Activated CD8-positive, alpha-beta memory T cell treated with anti-CD3 and anti-CD28 coated beads, Interleukin-2, amount 10 ng/mL, durations not matched to agents 7 days and 5 days (primary cell): ENCODE data around the gene ST8SIA6. TPM values are rescaled to one million over a fixed set of nuclear protein-coding genes. Genes with fewer than 3 reads are reported as not detected.

Experiments used
- ATAC-seq: fragments of 150-1000 bp; cut with Tn5 transposase; one replicate; pipeline ENCODE4 v1.10.0; 2021; ENCODE audit warnings: moderate library complexity
- CTCF ChIA-PET: fragments of 350-600 bp; sonication (Branson Sonifier 250); formaldehyde crosslinking; loops from one replicate; lab custom pipeline; 2021; ENCODE audit warnings: antibody characterized with exemption; lab: Charles Lee
- DNase-seq: peaks from one replicate; pipeline ENCODE4 v3.0.0-alpha.2; 2020
- H3K27ac Mint-ChIP-seq: one replicate; pipeline ENCODE4 v1.8.0; 2021; ENCODE audit warnings: mild to moderate bottlenecking, mixed read lengths
- H3K27me3 Mint-ChIP-seq: one replicate; pipeline ENCODE4 v1.8.0; 2021; ENCODE audit warnings: mixed read lengths
- H3K36me3 Mint-ChIP-seq: one replicate; pipeline ENCODE4 v1.8.0; 2021; ENCODE audit warnings: mild to moderate bottlenecking, mixed read lengths
- H3K4me1 Mint-ChIP-seq: one replicate; pipeline ENCODE4 v1.8.0; 2021; ENCODE audit warnings: mixed read lengths
- H3K4me3 Mint-ChIP-seq: one replicate; pipeline ENCODE4 v1.8.0; 2021; ENCODE audit warnings: mild to moderate bottlenecking, moderate library complexity, mixed read lengths
- H3K9me3 Mint-ChIP-seq: one replicate; pipeline ENCODE4 v1.8.0; 2022; ENCODE audit warnings: low read depth, mixed read lengths
- total RNA-seq, 2 experiments: library from RNA; stranded (reverse); gene quantifications; one replicate each; pipeline ENCODE4 v1.2.3, GENCODE V29; 2021

The ST8SIA6 gene
- total RNA-seq, 2 experiments from 2014 or later = not detected

DNA sequence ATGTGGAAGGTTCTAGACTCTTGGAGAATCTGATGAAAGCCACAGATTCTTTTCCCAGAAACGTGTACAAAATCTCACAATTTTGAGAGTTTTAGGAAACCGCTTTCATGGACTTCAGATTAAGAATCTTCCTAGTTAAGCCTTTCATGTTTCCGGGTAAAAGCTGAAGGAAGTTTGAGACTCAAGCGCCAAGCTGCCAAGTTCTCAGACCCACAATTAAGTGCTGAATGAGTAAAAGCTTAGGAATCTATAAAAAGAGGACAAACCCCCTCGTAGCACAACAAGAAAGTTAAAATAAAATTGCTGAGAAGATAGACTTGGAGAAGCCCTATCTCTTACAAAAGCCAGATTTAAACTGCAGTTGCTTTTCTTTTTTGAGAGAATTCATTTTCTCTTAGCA lies 99.6 kb downstream of the ST8SIA6 start:
- Mint-ChIP-seq H3K9me3 (no peaks in the 10 kb centered on the region), H3K4me3 (no peak overlapping the region), H3K27ac (no peak overlapping the region), H3K4me1 (no peaks in the 10 kb centered on the region), H3K27me3 (peaks cover 34% of the 10 kb centered on the region), H3K36me3 (no peaks in the 10 kb centered on the region)
- DNase-seq (no peak), ATAC-seq (no peak)
- CTCF ChIA-PET = no interaction called here

DNA sequence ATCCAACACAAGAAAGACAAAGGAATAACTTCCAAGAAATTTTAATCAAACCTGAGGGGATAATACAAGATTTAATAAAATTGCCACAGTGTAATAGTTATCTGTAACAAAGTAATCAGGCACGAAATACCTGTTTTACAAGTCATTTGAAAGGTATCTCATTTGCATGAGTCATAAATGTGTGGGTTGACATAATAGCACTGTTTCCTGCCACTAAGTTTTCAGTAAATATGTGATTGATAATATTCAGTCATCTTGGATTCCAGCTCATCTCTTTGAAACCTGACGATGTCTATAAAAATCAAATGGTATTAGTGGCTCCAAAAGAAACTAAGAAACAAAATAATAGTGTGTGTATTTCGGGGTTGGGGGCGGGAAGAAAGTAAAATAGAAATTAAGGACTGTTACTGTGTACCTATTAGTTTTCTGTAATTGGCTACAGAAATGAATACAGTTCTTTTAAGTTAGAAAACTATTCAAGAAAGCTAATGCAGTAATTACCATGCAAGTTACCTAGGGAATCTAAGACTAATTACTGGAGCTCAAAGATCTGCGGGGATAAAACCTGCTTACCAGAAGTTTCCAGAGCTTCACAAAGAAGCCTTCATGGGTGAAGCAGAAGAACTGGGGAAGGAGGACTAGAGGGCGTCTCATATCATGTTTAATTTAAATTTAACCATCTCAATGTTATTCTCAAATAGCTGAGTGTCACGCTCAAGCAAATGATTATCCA lies 100.7 kb downstream of the ST8SIA6 start:
- CTCF ChIA-PET = no interaction called here
- Mint-ChIP-seq H3K36me3 (no peaks in the 10 kb centered on the region), H3K27me3 (peaks cover 34% of the 10 kb centered on the region), H3K4me1 (no peaks in the 10 kb centered on the region), H3K27ac (no peak overlapping the region), H3K9me3 (no peaks in the 10 kb centered on the region), H3K4me3 (no peak overlapping the region)
- DNase-seq = no peak
- ATAC-seq = no peak

DNA sequence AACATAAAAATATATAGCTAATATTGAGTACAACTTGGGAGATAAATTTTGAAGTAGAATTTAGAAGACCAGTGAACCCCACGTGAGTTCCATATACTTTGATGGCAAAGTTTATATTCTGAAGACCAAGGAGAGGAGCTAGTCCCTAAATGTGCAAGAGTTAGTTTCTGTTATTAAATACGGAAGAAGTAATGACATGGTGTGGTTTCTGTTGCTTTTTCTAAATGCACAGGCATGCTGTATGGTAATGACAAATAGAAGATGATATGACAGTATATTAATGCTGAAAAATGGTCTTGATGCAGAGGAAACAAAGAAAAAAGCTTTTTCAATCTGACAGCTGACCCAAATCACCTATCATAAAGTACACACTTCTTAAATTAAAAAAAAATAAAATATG lies 101.8 kb downstream of the ST8SIA6 start:
- Mint-ChIP-seq H3K27ac (no peak overlapping the region), H3K27me3 (peaks cover 25% of the 10 kb centered on the region), H3K4me1 (no peaks in the 10 kb centered on the region), H3K36me3 (no peaks in the 10 kb centered on the region), H3K4me3 (no peak overlapping the region), H3K9me3 (no peaks in the 10 kb centered on the region)
- DNase-seq (no peak), ATAC-seq (no peak)
- CTCF ChIA-PET = interaction anchor here (0.8 to 1.5 kb wide), 2 partner anchors 9 to 12 kb away, joined by 3 to 4 read pairs; no protein-coding TSS in a partner anchor

DNA sequence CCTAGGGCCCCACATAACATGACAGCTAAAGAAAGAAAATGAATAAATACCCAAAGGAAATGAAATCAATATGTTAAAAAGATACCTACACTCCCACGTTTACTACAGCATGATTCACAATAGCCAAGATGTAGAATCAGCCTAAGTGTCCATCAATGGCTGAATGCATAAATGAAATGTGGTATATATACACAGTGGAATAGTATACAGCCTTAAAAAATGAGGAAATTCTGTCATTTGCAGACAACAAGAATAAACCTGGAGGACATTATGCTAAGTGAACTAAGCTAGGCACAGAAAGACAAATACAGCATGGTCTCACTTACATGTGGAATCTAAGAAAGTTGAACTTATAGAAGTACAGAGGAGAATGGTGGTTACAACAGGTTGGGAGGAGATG lies 102.9 kb downstream of the ST8SIA6 start:
- CTCF ChIA-PET = interaction anchor here (1.5 kb wide), 1 partner anchor 11 kb away, joined by 4 read pairs; no protein-coding TSS in a partner anchor
- H3K27ac Mint-ChIP-seq = no peak overlapping the region
- DNase-seq = no peak
- H3K4me1 Mint-ChIP-seq = no peaks in the 10 kb centered on the region
- no peak overlapping the region for H3K4me3 Mint-ChIP-seq
- H3K9me3 Mint-ChIP-seq = no peaks in the 10 kb centered on the region
- H3K36me3 Mint-ChIP-seq = no peaks in the 10 kb centered on the region
- no peak for ATAC-seq
- peaks cover 23% of the 10 kb centered on the region for H3K27me3 Mint-ChIP-seq

DNA sequence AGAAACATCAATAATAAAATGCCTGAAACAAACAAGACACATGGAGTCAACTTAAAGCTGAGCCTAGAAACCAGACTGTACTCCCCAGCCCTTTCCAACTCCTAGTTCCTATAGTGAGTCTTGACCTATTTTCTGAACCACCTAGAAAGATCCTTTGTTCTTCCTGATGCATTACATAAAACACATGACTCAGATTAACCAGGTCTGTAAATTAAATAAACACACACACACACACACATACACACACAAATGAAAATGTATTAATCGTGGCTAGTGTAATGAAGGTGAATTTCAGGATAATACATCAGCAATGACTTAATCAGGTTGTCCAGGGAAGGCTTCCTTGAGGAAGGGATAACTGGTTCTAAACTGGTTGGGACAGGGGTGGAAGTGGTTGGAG lies 104.7 kb downstream of the ST8SIA6 start:
- CTCF ChIA-PET = no interaction called here
- no peaks in the 10 kb centered on the region for H3K9me3 Mint-ChIP-seq
- no peak for ATAC-seq
- no peaks in the 10 kb centered on the region for H3K36me3 Mint-ChIP-seq
- H3K27me3 Mint-ChIP-seq = peaks cover 18% of the 10 kb centered on the region
- no peaks in the 10 kb centered on the region for H3K4me1 Mint-ChIP-seq
- no peak overlapping the region for H3K4me3 Mint-ChIP-seq
- H3K27ac Mint-ChIP-seq = no peak overlapping the region
- DNase-seq = no peak

DNA sequence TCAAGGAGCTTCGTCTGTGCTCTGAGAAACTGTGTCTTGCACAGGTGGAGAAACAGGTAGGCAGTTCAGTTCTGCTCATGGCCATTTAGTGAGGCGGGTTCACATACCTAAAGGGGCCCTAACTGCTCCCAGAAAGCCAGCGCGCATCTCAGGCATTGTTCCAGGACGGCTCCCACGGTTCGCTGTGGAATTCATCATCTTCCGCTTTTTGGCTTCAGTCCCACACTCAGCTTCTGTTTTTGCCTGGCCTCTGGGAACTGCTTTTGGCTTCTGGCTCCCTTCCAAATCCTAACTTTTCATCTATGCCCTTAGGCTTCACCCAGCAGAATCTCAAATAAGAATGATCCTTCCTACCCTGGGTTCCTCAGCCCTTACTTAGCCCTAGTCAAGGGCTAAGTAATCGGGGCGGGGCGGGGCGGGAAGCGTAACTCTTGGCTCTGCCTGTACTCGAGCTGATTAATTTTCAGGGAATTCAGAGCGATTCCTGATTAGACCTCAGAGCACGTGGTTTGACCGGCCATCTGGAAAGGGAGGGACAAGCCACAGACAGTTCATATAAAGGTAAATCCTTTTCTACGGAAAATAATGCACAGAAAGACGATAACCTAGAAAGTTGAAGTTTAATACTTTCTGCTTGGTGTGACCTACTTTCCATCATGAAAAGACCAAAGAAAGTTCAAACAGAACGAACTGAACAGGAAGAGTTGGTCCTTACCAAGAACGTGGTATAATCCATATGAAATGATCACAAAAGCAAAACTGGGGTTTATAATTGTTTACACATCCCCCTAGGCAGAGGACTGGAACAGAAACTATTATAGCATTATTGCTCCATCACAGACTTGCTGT lies 105.7 kb downstream of the ST8SIA6 start:
- ATAC-seq (no peak), DNase-seq (no peak)
- CTCF ChIA-PET = no interaction called here
- Mint-ChIP-seq H3K9me3 (no peaks in the 10 kb centered on the region), H3K27ac (no peak overlapping the region), H3K4me1 (no peaks in the 10 kb centered on the region), H3K4me3 (no peak overlapping the region), H3K36me3 (no peaks in the 10 kb centered on the region), H3K27me3 (peaks cover 11% of the 10 kb centered on the region)

DNA sequence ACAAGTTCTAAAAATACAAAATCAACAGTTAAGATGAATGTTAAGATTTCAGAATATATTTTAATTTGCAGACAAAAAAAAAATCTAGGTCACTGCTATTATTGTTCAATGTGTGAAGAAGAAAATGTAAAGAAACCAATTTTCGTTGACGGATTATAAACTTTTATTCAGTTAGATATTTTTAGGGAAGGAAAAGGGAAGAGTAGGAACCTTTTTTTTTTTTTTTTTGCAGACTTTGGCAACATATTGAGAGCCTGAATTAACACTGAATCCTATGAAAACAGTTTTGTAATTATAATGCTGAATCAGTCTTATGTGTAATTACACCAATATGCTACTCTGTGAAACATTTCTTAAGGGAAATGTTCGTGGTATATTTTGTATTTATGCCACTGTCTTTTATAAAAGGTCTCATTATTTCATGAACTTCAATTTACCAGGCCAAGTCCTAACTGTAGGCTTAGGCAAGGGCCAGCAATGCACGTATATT lies 106.3 kb downstream of the ST8SIA6 start:
- no peak for DNase-seq
- no peak overlapping the region for H3K4me3 Mint-ChIP-seq
- no peaks in the 10 kb centered on the region for H3K4me1 Mint-ChIP-seq
- no peak for ATAC-seq
- no peaks in the 10 kb centered on the region for H3K9me3 Mint-ChIP-seq
- H3K27me3 Mint-ChIP-seq = peaks cover 5% of the 10 kb centered on the region
- H3K27ac Mint-ChIP-seq = no peak overlapping the region
- H3K36me3 Mint-ChIP-seq = no peaks in the 10 kb centered on the region
- CTCF ChIA-PET = no interaction called here

DNA sequence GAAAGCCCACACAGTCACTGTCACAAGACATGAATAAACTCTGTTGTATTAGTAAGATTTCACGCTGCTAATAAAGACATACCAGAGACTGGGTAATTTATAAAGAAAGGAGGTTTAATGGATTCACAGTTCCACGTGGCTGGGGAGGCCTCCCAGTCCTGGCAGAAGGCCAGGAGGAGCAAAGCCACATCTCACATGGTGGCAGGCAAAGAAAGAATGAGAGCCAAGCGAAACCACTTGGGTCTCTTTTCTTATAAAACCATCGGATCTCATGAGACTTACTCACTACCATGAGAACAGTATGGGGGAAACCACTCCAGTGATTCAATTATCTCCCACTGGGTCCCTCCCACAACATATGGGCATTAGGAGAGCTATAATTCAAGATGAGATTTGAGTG lies 110.2 kb downstream of the ST8SIA6 start:
- no peak overlapping the region for H3K4me3 Mint-ChIP-seq
- no peak for ATAC-seq
- CTCF ChIA-PET = no interaction called here

DNA sequence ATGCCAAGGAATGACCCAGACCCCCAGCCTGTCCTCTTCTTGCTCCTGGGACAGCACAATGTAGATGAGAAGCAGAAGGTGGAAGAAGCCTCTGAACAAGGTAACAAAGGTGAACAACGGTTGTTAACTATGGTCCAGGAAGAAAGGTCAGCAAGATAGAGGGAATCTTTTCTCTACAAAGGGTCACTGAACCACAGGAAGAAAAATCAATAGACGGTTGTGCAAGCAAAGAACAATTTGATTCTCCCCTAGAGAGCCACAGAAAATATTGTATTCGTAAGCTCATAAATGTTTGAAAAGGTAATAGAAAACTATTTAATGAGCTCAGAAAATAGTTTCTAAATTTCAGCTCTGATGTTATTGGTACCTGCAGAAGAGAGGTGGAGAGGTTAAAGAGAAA lies 111.3 kb downstream of the ST8SIA6 start:
- Mint-ChIP-seq H3K36me3 (no peaks in the 10 kb centered on the region), H3K27me3 (no peaks in the 10 kb centered on the region), H3K4me3 (no peak overlapping the region), H3K27ac (no peak overlapping the region), H3K4me1 (no peaks in the 10 kb centered on the region), H3K9me3 (peaks cover 10% of the 10 kb centered on the region)
- CTCF ChIA-PET = no interaction called here
- ATAC-seq (no peak), DNase-seq (no peak)

More for the DNA sequence above, 110.2 kb downstream of the ST8SIA6 start:
- Mint-ChIP-seq H3K36me3 (no peaks in the 10 kb centered on the region), H3K4me1 (no peaks in the 10 kb centered on the region), H3K27me3 (no peaks in the 10 kb centered on the region), H3K27ac (no peak overlapping the region), H3K9me3 (peaks cover 10% of the 10 kb centered on the region)
- DNase-seq = no peak

DNA sequence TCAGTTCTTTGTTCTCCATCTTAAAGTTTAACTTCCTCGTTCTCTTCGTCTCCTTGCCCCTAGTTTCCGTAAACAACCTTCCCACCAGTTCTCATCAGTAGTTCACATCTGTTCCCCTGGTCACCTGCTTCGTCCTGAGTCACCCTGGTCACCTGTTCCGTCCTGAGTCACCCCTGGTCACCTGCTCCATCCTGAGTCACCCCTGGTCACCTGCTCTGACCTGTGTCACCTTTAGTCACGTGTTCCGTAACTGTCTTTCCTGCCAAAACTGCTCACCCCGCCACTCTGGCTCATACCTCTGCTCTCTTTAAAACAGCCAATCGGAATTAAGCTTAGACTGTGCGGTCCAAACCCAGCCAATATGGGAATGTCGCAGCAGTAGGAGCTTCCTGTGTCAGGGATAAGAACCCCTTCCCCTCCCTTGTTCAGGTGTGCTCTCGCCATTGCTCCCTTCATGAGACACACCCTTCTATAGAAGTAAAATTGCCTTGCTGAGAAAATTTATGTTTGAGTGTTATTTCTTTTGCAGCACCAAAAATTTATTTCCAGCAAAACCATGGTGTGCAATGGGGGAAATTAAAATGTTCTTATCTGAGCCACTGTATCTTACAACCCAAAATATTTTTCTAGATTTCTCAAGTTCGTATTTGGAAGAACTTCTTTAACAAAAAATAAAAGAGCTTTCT lies 114.1 kb downstream of the ST8SIA6 start:
- Mint-ChIP-seq H3K4me1 (no peaks in the 10 kb centered on the region), H3K9me3 (peaks cover 12% of the 10 kb centered on the region), H3K27ac (no peak overlapping the region), H3K4me3 (no peak overlapping the region), H3K27me3 (no peaks in the 10 kb centered on the region), H3K36me3 (no peaks in the 10 kb centered on the region)
- no peak for DNase-seq
- CTCF ChIA-PET = interaction anchor here (1.1 kb wide), 1 partner anchor 12 kb away, joined by 4 read pairs; no protein-coding TSS in a partner anchor
- ATAC-seq = no peak

DNA sequence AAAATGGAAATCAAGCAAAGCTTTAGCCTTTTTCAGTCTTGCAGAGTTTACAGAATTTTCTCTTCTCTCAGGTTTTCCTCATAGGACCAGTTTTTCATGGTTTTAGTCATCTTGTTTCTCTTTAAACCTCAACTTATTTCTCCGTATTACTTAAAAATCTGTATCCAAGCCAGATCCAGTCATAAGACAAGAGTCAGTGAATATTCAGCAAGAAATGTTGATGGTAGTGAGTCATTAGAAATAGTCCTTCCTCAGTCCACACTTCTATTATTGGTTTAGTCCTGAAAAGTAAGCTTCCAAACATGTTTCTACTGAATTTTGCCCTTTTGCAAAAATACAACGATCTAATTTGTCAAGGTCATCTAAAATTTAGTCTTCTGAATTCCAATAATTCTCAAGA lies 119.3 kb downstream of the ST8SIA6 start:
- CTCF ChIA-PET = no interaction called here
- Mint-ChIP-seq H3K9me3 (peaks cover 3% of the 10 kb centered on the region), H3K27ac (no peak overlapping the region), H3K36me3 (no peaks in the 10 kb centered on the region), H3K4me1 (no peaks in the 10 kb centered on the region), H3K4me3 (no peak overlapping the region), H3K27me3 (peaks cover 9% of the 10 kb centered on the region)
- ATAC-seq = no peak
- DNase-seq = no peak

DNA sequence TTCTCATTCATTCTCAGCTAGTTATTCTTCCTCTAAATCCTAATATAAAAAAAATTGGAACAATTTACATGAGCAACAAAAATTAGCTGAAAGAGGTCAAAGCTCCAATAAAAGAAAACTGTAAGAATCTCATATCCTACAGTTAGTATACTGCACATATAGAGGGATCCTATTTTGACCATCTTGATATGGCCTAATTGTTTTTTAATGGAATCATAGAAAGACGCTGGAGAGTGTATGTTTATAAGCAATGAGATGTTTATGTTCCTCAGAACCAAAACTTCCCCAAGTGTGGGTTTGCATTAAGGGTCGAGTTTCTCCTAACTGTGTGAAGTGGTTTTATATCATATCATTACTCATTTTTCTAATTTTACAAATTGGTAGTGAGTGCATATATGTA lies 123.9 kb downstream of the ST8SIA6 start:
- H3K27ac Mint-ChIP-seq = no peak overlapping the region
- no peak overlapping the region for H3K4me3 Mint-ChIP-seq
- H3K4me1 Mint-ChIP-seq = no peaks in the 10 kb centered on the region
- DNase-seq (no peak), ATAC-seq (no peak)
- no peaks in the 10 kb centered on the region for H3K36me3 Mint-ChIP-seq
- no peaks in the 10 kb centered on the region for H3K9me3 Mint-ChIP-seq
- CTCF ChIA-PET = no interaction called here
- peaks cover 16% of the 10 kb centered on the region for H3K27me3 Mint-ChIP-seq

DNA sequence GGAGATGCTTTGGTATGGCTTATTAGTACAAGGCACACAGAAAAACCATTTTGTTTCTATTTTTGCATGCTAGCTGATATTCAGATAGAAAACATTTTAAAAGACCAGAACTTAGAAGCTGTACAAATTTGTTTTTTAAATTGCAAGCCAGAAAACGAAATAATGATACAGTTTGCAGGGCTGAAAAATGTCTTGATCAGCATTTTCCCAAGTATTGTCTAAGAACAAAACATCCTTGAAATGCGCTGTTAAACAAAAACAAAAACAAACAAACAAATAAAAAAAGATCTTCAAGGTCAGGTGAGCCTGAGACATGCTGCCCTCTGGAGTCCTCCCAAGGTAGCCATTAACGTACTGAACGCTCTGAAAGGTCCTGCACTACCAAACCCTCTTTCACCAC lies 128.0 kb downstream of the ST8SIA6 start:
- H3K36me3 Mint-ChIP-seq = no peaks in the 10 kb centered on the region
- no peaks in the 10 kb centered on the region for H3K4me1 Mint-ChIP-seq
- CTCF ChIA-PET = no interaction called here
- no peak overlapping the region for H3K27ac Mint-ChIP-seq
- DNase-seq (no peak), ATAC-seq (no peak)
- no peaks in the 10 kb centered on the region for H3K9me3 Mint-ChIP-seq
- H3K4me3 Mint-ChIP-seq = no peak overlapping the region
- peaks cover 12% of the 10 kb centered on the region for H3K27me3 Mint-ChIP-seq
